IMR-90 (cell line): ENCODE data around the gene VPS41. TPM values are rescaled to one million over a fixed set of nuclear protein-coding genes. Genes with fewer than 3 reads are reported as not detected.

Source experiments
- ATAC-seq: fragments of 200-7000 bp; cut with Tn5 transposase; 2 replicates; pipeline ENCODE4 v1.9.1; 2020; ENCODE audit warnings: low read depth, mild to moderate bottlenecking, moderate library complexity
- BruUV-seq: library from RNA; stranded (reverse); fragments of 400-500 nt; replicated peaks from 2 replicates; lab custom pipeline; 2021; lab: Mats Ljungman, UMichigan
- CTCF ChIA-PET: fragments of 300-600 bp; formaldehyde crosslinking; extraction: SDS; loops from one replicate; lab custom pipeline; 2021; ENCODE audit warnings: antibody characterized with exemption; lab: Yijun Ruan, JAX
- POLR2A ChIA-PET: fragments of 300-600 bp; sonication (Branson Sonifier 250); formaldehyde crosslinking; loops from one replicate; lab custom pipeline; 2022; ENCODE audit warnings: antibody characterized with exemption; ENCODE audit not compliant: unreplicated experiment; lab: Charles Lee
- DNase-seq: peaks from one replicate; pipeline ENCODE4 v3.0.0; 2013
- H2AFZ ChIP-seq: replicated peaks from 2 replicates; pipeline ENCODE3; 2013; ENCODE audit warnings: low read length, mild to moderate bottlenecking; ENCODE audit not compliant: poor library complexity
- H2AK5ac ChIP-seq: 2 replicates; pipeline ENCODE4 v1.6.1; 2013; ENCODE audit warnings: low read depth, low read length, inconsistent platforms
- H2AK9ac ChIP-seq: replicated peaks from 2 replicates; pipeline ENCODE3; 2013; ENCODE audit warnings: mild to moderate bottlenecking, low read depth, low read length, moderate library complexity; ENCODE audit not compliant: poor library complexity
- H2BK120ac ChIP-seq: 2 replicates; pipeline ENCODE4 v1.6.1; 2013; ENCODE audit warnings: low read depth, low read length, inconsistent platforms
- H2BK15ac ChIP-seq: 3 replicates; pipeline ENCODE4 v1.6.1; 2013; ENCODE audit warnings: low read depth, low read length, inconsistent platforms
- H2BK20ac ChIP-seq: 2 replicates; pipeline ENCODE4 v1.6.1; 2013; ENCODE audit warnings: low read depth, mild to moderate bottlenecking, inconsistent platforms, low read length, moderate library complexity
- H2BK5ac ChIP-seq: 2 replicates; pipeline ENCODE4 v1.6.1; 2013; ENCODE audit warnings: mild to moderate bottlenecking, low read depth, low read length, inconsistent platforms; ENCODE audit not compliant: poor library complexity, severe bottlenecking
- H3K14ac ChIP-seq: replicated peaks from 2 replicates; pipeline ENCODE4 v1.6.1; 2013; ENCODE audit warnings: low read depth, low read length, inconsistent platforms
- H3K18ac ChIP-seq: 2 replicates; pipeline ENCODE4 v1.6.1; 2013; ENCODE audit warnings: low read depth, low read length, control low read depth
- H3K23ac ChIP-seq: 2 replicates; pipeline ENCODE4 v1.6.1; 2013; ENCODE audit warnings: low read depth, low read length, inconsistent platforms
- H3K27ac ChIP-seq: 2 replicates; pipeline ENCODE4 v1.5.1; 2013; ENCODE audit warnings: mild to moderate bottlenecking, control low read depth, low read length; ENCODE audit not compliant: insufficient read depth
- H3K27me3 ChIP-seq: 2 replicates; pipeline ENCODE4 v1.6.1; 2013; ENCODE audit warnings: low read length; ENCODE audit not compliant: control insufficient read depth, insufficient read depth
- H3K36me3 ChIP-seq: 2 replicates; pipeline ENCODE4 v1.6.1; 2013; ENCODE audit warnings: low read length, mixed read lengths; ENCODE audit not compliant: control insufficient read depth, insufficient read depth
- H3K4ac ChIP-seq: 2 replicates; pipeline ENCODE4 v1.6.1; 2013; ENCODE audit warnings: low read depth, low read length, inconsistent platforms
- H3K4me1 ChIP-seq: 2 replicates; pipeline ENCODE4 v1.6.1; 2013; ENCODE audit warnings: low read length, mixed read lengths; ENCODE audit not compliant: control insufficient read depth, insufficient read depth
- H3K4me2 ChIP-seq: 2 replicates; pipeline ENCODE4 v1.6.1; 2013; ENCODE audit warnings: low read depth, mild to moderate bottlenecking, control low read depth, low read length, moderate library complexity
- H3K4me3 ChIP-seq: 2 replicates; pipeline ENCODE4 v1.5.1; 2013; ENCODE audit warnings: low read depth, mild to moderate bottlenecking, control low read depth, low read length, moderate library complexity; ENCODE audit not compliant: insufficient read depth
- H3K56ac ChIP-seq: 2 replicates; pipeline ENCODE4 v1.6.1; 2013; ENCODE audit warnings: low read length, inconsistent platforms; ENCODE audit not compliant: insufficient read depth; ENCODE audit errors: extremely low read depth
- H3K79me1 ChIP-seq, 2 experiments: 2 replicates each; pipeline ENCODE4 v1.6.1; 2013; ENCODE audit warnings: low read length in 2 of 2, inconsistent platforms in 1 of 2, low read depth in 1 of 2
- H3K9ac ChIP-seq: 2 replicates; pipeline ENCODE4 v1.6.1; 2013; ENCODE audit warnings: low read depth, low read length, control low read depth
- H3K9me1 ChIP-seq: 2 replicates; pipeline ENCODE4 v1.6.1; 2013; ENCODE audit warnings: low read length, inconsistent platforms; ENCODE audit not compliant: insufficient read depth
- H3K9me3 ChIP-seq: 2 replicates; pipeline ENCODE4 v1.6.1; 2013; ENCODE audit warnings: low read length; ENCODE audit not compliant: control insufficient read depth, insufficient read depth
- H4K20me1 ChIP-seq: 2 replicates; pipeline ENCODE4 v1.6.1; 2013; ENCODE audit warnings: low read length, inconsistent platforms; ENCODE audit not compliant: insufficient read depth
- H4K5ac ChIP-seq: 2 replicates; pipeline ENCODE4 v1.6.1; 2013; ENCODE audit warnings: mild to moderate bottlenecking, low read depth, low read length, control low read depth
- H4K8ac ChIP-seq, 2 experiments: 2 replicates each; pipeline ENCODE4 v1.6.1; 2013; ENCODE audit warnings: low read depth in 2 of 2, low read length in 2 of 2, control low read depth in 1 of 2, inconsistent platforms in 1 of 2
- H4K91ac ChIP-seq: 2 replicates; pipeline ENCODE4 v1.6.1; 2013; ENCODE audit warnings: low read depth, low read length, inconsistent platforms; ENCODE audit not compliant: insufficient read depth
- CEBPB ChIP-seq: IDR thresholded peaks from 2 replicates; pipeline ENCODE4 v1.6.1; 2012; ENCODE audit warnings: low read depth, low read length, improper control_type of control experiment
- CHD1 ChIP-seq: IDR thresholded peaks from 2 replicates; pipeline ENCODE4 v1.6.1; 2012; ENCODE audit warnings: low read depth, low read length, improper control_type of control experiment
- FOS ChIP-seq: fragments of 150-350 bp; IDR thresholded peaks from 2 replicates; pipeline ENCODE4 v1.6.1; 2016; ENCODE audit warnings: low read depth, low read length
- MAFK ChIP-seq: IDR thresholded peaks from 2 replicates; pipeline ENCODE4 v1.6.1; 2012; ENCODE audit warnings: low read depth, low read length, improper control_type of control experiment
- MAZ ChIP-seq: IDR thresholded peaks from 2 replicates; pipeline ENCODE4 v1.6.1; 2012; ENCODE audit warnings: low read depth, mild to moderate bottlenecking, low read length, improper control_type of control experiment, moderate library complexity, borderline replicate concordance
- MXI1 ChIP-seq: IDR thresholded peaks from 2 replicates; pipeline ENCODE4 v1.6.1; 2012; ENCODE audit warnings: low read depth, mild to moderate bottlenecking, low read length, moderate library complexity, borderline replicate concordance
- NFE2L2 ChIP-seq: fragments of 150-350 bp; IDR thresholded peaks from 2 replicates; pipeline ENCODE4 v1.6.1; 2016; ENCODE audit warnings: low read depth, mild to moderate bottlenecking, low read length
- POLR2A ChIP-seq: IDR thresholded peaks from 2 replicates; pipeline ENCODE4 v1.6.1; 2012; ENCODE audit warnings: mild to moderate bottlenecking, low read depth, low read length
- RAD21 ChIP-seq: IDR thresholded peaks from 2 replicates; pipeline ENCODE4 v1.6.1; 2012; ENCODE audit warnings: low read length, improper control_type of control experiment
- RCOR1 ChIP-seq: IDR thresholded peaks from 2 replicates; pipeline ENCODE4 v1.6.1; 2012; ENCODE audit warnings: mild to moderate bottlenecking, low read length, improper control_type of control experiment; ENCODE audit not compliant: insufficient replicate concordance
- RFX5 ChIP-seq: IDR thresholded peaks from 2 replicates; pipeline ENCODE4 v1.8.0; 2012; ENCODE audit warnings: low read depth, mild to moderate bottlenecking, low read length, moderate library complexity
- WGBS, 2 experiments: methylation state at CpG; one replicate each; pipeline versions ENCODE4 v1.1.5 to v1.1.7; 2013; ENCODE audit warnings: missing lambda C conversion rate in 2 of 2; ENCODE audit not compliant: insufficient read length in 1 of 2; ENCODE audit errors: extremely low coverage in 2 of 2; 5-methylcytosine and 5-hydroxymethylcytosine counted together
- dilution Hi-C: fragments of 300-500 bp; cut with HindIII; formaldehyde crosslinking; loops from one replicate; pipeline ENCODE4 v1.14.3; 2018; ENCODE audit warnings: low sequenced_read_pairs; ENCODE audit not compliant: unreplicated experiment
- in situ Hi-C: fragments of 300-500 bp; cut with MboI; formaldehyde crosslinking; loops from 3 replicates; pipeline ENCODE4 v1.14.3; 2019; ENCODE audit warnings: low sequenced_read_pairs, inconsistent platforms, mixed read lengths
- intact Hi-C: fragments of 100-400 bp; cut with micrococcal nuclease; formaldehyde crosslinking; loops from 2 replicates; pipeline ENCODE4 v1.10.0; 2022
- polyA plus RNA-seq, 3 experiments: library from polyadenylated mRNA; depleted of rRNA; stranded (reverse); fragments of >200 nt; gene quantifications; 2 replicates each; pipeline ENCODE4 v1.2.3, GENCODE V29; 2012; ENCODE audit warnings: low replicate concordance in 1 of 3
- total RNA-seq: library from RNA; depleted of rRNA; stranded (reverse); fragments of >200 nt; gene quantifications from 2 replicates; pipeline ENCODE4 v1.2.3, GENCODE V29; 2012
- TF ChIP-seq, protein P1 (sequence below): conservative IDR thresholded peaks from 2 replicates; pipeline ENCODE4 v1.5.1; 2012; ENCODE audit warnings: mild to moderate bottlenecking, low read depth, low read length, improper control_type of control experiment
- TF ChIP-seq, protein P2 (sequence below): fragments of 150-350 bp; IDR thresholded peaks from 2 replicates; pipeline ENCODE4 v1.6.1; 2016; ENCODE audit warnings: low read depth, mild to moderate bottlenecking, low read length, moderate library complexity, borderline replicate concordance
- TF ChIP-seq, protein P3 (sequence below): fragments of 150-350 bp; IDR thresholded peaks from 2 replicates; pipeline ENCODE4 v1.6.1; 2017; ENCODE audit warnings: mild to moderate bottlenecking, antibody characterized with exemption, low read length, low read depth

Gene VPS41
- total and polyA plus RNA-seq, 2 of the 4 experiments (the other 2 are of a cell fraction): 16.0 to 28.0 TPM

DNA sequence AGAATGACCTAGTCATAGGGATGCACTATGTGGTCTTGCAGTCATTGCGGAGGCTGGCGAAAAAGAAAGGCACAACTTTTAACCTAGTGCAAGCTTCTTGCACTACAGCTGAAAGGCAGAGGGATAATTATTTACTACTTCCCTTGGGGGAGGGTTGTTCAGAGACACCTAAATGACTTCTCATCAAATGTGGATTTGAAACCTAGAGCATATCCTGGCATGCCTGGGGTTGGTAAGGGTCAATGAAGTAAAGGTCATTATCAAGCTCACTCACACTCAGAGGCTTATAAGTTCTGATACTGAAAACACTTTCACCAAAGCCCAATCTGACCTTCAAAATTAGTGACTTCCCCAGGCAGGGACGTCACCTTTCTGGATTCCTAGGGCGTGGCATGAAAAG is 168.9 kb downstream of the VPS41 start:
- ATAC-seq: no peak

More for the DNA sequence above, 168.9 kb downstream of the VPS41 start:
- Histone ChIP-seq H4K5ac (no peak overlapping the region), H3K18ac (no peak overlapping the region), H3K4me1 (peaks cover 2% of the 10 kb centered on the region; the same call in 1 of the 2 replicates), H4K8ac (no peak overlapping the region), H3K56ac (no peak overlapping the region), H2BK120ac (no peak overlapping the region), H4K91ac (no peak overlapping the region), H3K27ac (no peak overlapping the region), H3K27me3 (no peaks in the 10 kb centered on the region), H3K4ac (no peak overlapping the region), H2BK20ac (no peak overlapping the region), H3K14ac (no peak overlapping the region), H3K4me2 (no peak overlapping the region), H3K9me3 (no peaks in the 10 kb centered on the region), H4K20me1 (no peaks in the 10 kb centered on the region), H2AK5ac (no peak overlapping the region), H2AFZ (no peak overlapping the region), H3K79me1 (no peaks in the 10 kb centered on the region), H3K23ac (no peak overlapping the region), H2AK9ac (no peak overlapping the region), H3K4me3 (no peak overlapping the region), H3K9me1 (no peaks in the 10 kb centered on the region), H3K9ac (no peak overlapping the region), H3K36me3 (peaks cover 9% of the 10 kb centered on the region), H2BK15ac (no peak overlapping the region), H2BK5ac (no peak overlapping the region)
- TF ChIP-seq MAFK (no peak), FOS (no peak), RAD21 (no peak), NFE2L2 (no peak), CHD1 (no peak), MXI1 (no peak), RFX5 (no peak), CEBPB (no peak), RCOR1 (no peak), POLR2A (no peak), MAZ (no peak)
- TF ChIP-seq, protein P1, sequence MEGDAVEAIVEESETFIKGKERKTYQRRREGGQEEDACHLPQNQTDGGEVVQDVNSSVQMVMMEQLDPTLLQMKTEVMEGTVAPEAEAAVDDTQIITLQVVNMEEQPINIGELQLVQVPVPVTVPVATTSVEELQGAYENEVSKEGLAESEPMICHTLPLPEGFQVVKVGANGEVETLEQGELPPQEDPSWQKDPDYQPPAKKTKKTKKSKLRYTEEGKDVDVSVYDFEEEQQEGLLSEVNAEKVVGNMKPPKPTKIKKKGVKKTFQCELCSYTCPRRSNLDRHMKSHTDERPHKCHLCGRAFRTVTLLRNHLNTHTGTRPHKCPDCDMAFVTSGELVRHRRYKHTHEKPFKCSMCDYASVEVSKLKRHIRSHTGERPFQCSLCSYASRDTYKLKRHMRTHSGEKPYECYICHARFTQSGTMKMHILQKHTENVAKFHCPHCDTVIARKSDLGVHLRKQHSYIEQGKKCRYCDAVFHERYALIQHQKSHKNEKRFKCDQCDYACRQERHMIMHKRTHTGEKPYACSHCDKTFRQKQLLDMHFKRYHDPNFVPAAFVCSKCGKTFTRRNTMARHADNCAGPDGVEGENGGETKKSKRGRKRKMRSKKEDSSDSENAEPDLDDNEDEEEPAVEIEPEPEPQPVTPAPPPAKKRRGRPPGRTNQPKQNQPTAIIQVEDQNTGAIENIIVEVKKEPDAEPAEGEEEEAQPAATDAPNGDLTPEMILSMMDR: no peak
- TF ChIP-seq, protein P2, sequence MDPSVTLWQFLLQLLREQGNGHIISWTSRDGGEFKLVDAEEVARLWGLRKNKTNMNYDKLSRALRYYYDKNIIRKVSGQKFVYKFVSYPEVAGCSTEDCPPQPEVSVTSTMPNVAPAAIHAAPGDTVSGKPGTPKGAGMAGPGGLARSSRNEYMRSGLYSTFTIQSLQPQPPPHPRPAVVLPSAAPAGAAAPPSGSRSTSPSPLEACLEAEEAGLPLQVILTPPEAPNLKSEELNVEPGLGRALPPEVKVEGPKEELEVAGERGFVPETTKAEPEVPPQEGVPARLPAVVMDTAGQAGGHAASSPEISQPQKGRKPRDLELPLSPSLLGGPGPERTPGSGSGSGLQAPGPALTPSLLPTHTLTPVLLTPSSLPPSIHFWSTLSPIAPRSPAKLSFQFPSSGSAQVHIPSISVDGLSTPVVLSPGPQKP: no peak
- TF ChIP-seq, protein P3, sequence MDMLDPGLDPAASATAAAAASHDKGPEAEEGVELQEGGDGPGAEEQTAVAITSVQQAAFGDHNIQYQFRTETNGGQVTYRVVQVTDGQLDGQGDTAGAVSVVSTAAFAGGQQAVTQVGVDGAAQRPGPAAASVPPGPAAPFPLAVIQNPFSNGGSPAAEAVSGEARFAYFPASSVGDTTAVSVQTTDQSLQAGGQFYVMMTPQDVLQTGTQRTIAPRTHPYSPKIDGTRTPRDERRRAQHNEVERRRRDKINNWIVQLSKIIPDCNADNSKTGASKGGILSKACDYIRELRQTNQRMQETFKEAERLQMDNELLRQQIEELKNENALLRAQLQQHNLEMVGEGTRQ: no peak
- intact Hi-C loops (no loop called here), dilution Hi-C loops (no loop called here), in situ Hi-C loops (no loop called here)
- ChIA-PET POLR2A (no interaction called here), CTCF (interaction anchor here (0.6 to 1.4 kb wide), 2 partner anchors 8 to 370 kb away, joined by 4 to 6 read pairs; no protein-coding TSS in a partner anchor)
- DNase-seq: no peak
- 100% methylated on average over 2 of the region's 4 CpGs; no CpG with 5 or more reads in 1 of the 2 experiments for WGBS, 2 experiments
- no TSS peak for BruUV-seq
